WI38 (cell line): ENCODE results near the gene PER1.

Experiments
- H3K4me3 ChIP-seq: 2 replicates; pipeline ENCODE4 v1.5.1; 2011; ENCODE audit warnings: low read depth, mild to moderate bottlenecking, control low read depth, low read length
- CTCF ChIP-seq: IDR thresholded peaks from 2 replicates; pipeline ENCODE4 v1.5.1; 2012; ENCODE audit warnings: low read depth, mild to moderate bottlenecking, control low read depth, low read length

The PER1 gene

GRCh38 chr17:8104911-8105310 is 47.3 kb downstream of the PER1 start:
- TF ChIP-seq CTCF = no peak
- H3K4me3 ChIP-seq = no peak overlapping the region

- TF ChIP-seq CTCF = no peak
- H3K4me3 ChIP-seq = no peak overlapping the region
Measured at GRCh38 chr17:8103549-8103948, 48.7 kb downstream of the PER1 start.

GRCh38 chr17:8101721-8102120 is 50.5 kb downstream of the PER1 start:
- H3K4me3 ChIP-seq = no peak overlapping the region
- TF ChIP-seq CTCF = no peak

GRCh38 chr17:8100763-8101162 is 51.4 kb downstream of the PER1 start:
- H3K4me3 ChIP-seq = no peak overlapping the region
- TF ChIP-seq CTCF = no peak

DNA sequence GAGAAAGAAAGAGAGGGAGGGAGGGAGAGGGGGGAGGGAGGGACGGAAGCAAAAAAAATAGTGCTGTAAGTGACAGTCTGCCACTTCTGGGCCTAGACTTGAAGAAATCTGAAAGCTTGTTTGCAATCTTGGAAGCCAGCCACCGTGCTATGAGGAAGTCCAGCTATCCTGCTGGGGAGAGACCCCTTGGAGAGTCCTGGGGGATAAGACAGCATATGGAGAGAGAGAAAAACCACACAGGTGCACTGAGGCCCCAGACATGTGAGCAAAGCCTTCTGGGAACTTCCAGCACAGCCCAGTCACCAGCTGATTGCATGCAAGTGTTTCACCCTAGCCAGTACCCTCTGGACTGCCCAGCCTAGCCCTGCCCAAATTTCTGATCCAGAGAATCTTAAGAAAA is 52.1 kb downstream of the PER1 start:
- TF ChIP-seq CTCF = no peak
- no peak overlapping the region for H3K4me3 ChIP-seq

DNA sequence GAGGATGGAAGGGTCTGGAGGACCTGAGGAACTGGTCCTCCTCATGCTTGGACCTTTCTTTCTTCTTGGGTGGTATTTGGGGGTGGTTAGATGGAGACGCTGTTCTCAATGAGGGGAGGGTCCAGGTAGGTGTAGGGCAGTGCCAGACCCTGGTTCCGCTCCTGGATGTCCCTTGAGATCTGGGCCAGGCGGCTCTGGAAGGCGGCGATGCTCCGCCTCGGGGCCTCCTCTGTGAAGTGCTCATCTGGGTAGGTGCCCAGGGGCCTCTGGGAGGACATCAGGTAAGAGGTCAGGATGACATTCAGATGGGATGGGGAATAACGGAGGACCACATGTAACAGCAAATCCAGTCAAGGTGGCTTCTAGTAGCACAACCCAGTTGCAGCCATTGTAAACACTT is 55.7 kb downstream of the PER1 start:
- no peak overlapping the region for H3K4me3 ChIP-seq
- no peak for TF ChIP-seq CTCF

GRCh38 chr17:8095361-8095760 is 56.8 kb downstream of the PER1 start:
- no peak overlapping the region for H3K4me3 ChIP-seq
- TF ChIP-seq CTCF = no peak
